Measurements from ENCODE around the gene SMARCA4.

The SMARCA4 gene

GRCh38 chr19:11111117-11111770, 150.4 kb downstream of the SMARCA4 start:
- DNase-seq (ENCODE audit: low read depth) = no peak
- no peak overlapping the region for H3K4me3 ChIP-seq (ENCODE audit: low read length)
- TF ChIP-seq CTCF (conservative IDR thresholded peaks at IDR 0.05; ENCODE audit: low read length) = no peak

- no peak for DNase-seq (ENCODE audit: low read depth)
- TF ChIP-seq CTCF (conservative IDR thresholded peaks at IDR 0.05; ENCODE audit: low read length) = no peak
- H3K4me3 ChIP-seq (ENCODE audit: low read length) = no peak overlapping the region
These were observed 150.9 kb downstream of the SMARCA4 start for GRCh38 chr19:11111771-11112144.

All from AG10803 (cell line).